CD4-positive, alpha-beta T cell (primary cell): ENCODE data around the gene AGBL5. TPM values are rescaled to one million over a fixed set of nuclear protein-coding genes. Genes with fewer than 3 reads are reported as not detected.

Source experiments
- ATAC-seq: fragments of 200-7000 bp; cut with Tn5 transposase; one replicate; pipeline ENCODE4 v1.10.0; 2022; ENCODE audit warnings: mild to moderate bottlenecking; ENCODE audit not compliant: poor library complexity
- CTCF ChIA-PET: fragments of 350-600 bp; sonication (Branson Sonifier 250); formaldehyde crosslinking; loops from one replicate; lab custom pipeline; 2021; ENCODE audit warnings: antibody characterized with exemption, inconsistent platforms; lab: Charles Lee
- POLR2A ChIA-PET: fragments of 350-600 bp; sonication (Branson Sonifier 250); formaldehyde crosslinking; loops from one replicate; lab custom pipeline; 2021; ENCODE audit warnings: antibody characterized with exemption, inconsistent platforms; lab: Charles Lee
- DNase-seq, 14 experiments: peaks; one replicate each; pipeline ENCODE4 v3.0.0-alpha.2; 2013 to 2020; ENCODE audit warnings: mixed read lengths in 2 of 14
- H3K27ac ChIP-seq, 2 donors: one replicate each; pipeline versions ENCODE4 v1.5.1 to v1.7.0; 2013; ENCODE audit warnings: low read length in 2 of 2, low read depth in 1 of 2, mild to moderate bottlenecking in 1 of 2
- H3K27me3 ChIP-seq, 2 experiments: 1 replicate in 1 of 2; 2 replicates in 1 of 2; pipeline versions ENCODE4 v1.6.1 to v1.7.0; 2013; ENCODE audit warnings: low read length in 2 of 2, control low read depth in 1 of 2, mild to moderate bottlenecking in 1 of 2, moderate library complexity in 1 of 2; ENCODE audit not compliant: insufficient read depth in 2 of 2, control insufficient read depth in 1 of 2
- H3K36me3 ChIP-seq: one replicate; pipeline ENCODE4 v1.6.1; 2013; ENCODE audit warnings: low read length, control low read depth; ENCODE audit not compliant: insufficient read depth
- H3K4me1 ChIP-seq: one replicate; pipeline ENCODE4 v1.6.1; 2013; ENCODE audit warnings: low read length, control low read depth; ENCODE audit not compliant: insufficient read depth
- H3K4me3 ChIP-seq: one replicate; pipeline ENCODE4 v1.5.1; 2013; ENCODE audit warnings: mild to moderate bottlenecking, low read length, moderate library complexity
- H3K9me3 ChIP-seq, 2 experiments: 1 replicate in 1 of 2; 2 replicates in 1 of 2; pipeline versions ENCODE4 v1.6.1 to v1.7.0; 2013; ENCODE audit warnings: low read length in 2 of 2, mild to moderate bottlenecking in 2 of 2, control low read depth in 1 of 2, moderate library complexity in 1 of 2; ENCODE audit not compliant: control insufficient read depth in 1 of 2, insufficient read depth in 1 of 2
- H3K27ac Mint-ChIP-seq: one replicate; pipeline ENCODE4 v1.8.0; 2020; ENCODE audit warnings: mixed read lengths
- H3K27me3 Mint-ChIP-seq: one replicate; pipeline ENCODE4 v1.8.0; 2021; ENCODE audit warnings: mixed read lengths
- H3K36me3 Mint-ChIP-seq: one replicate; pipeline ENCODE4 v1.8.0; 2021; ENCODE audit warnings: low read depth, mixed read lengths
- H3K4me1 Mint-ChIP-seq: one replicate; pipeline ENCODE4 v1.8.0; 2021; ENCODE audit warnings: low read depth, mixed read lengths
- H3K4me3 Mint-ChIP-seq: one replicate; pipeline ENCODE4 v1.8.0; 2020; ENCODE audit warnings: mild to moderate bottlenecking, mixed read lengths
- H3K9me3 Mint-ChIP-seq: one replicate; pipeline ENCODE4 v1.8.0; 2020; ENCODE audit warnings: mixed read lengths
- CTCF ChIP-seq: fragments of 200-600 bp; IDR thresholded peaks from one replicate; pipeline ENCODE4 v1.8.0; 2022; ENCODE audit warnings: antibody characterized with exemption, mild to moderate bottlenecking
- intact Hi-C, 2 experiments: fragments of 100-400 bp; cut with DNase I in 1 of 2; cut with micrococcal nuclease in 1 of 2; formaldehyde crosslinking; loops; one replicate each; pipeline versions ENCODE4 v1.15.1 to v1.9.0; 2023 to 2025; cut with DNase I, micrococcal nuclease
- total RNA-seq, 174 experiments: library from RNA in 2 of 174; stranded (reverse) in 2 of 174; gene quantifications; one replicate each; pipeline ENCODE4 v1.2.3 and lab custom pipeline; 2021 to 2026

Gene AGBL5
- total RNA-seq, 2 experiments from 2014 or later: 10.8 to 11.6 TPM

- peak overlapping the region; percentile 83 for H3K4me3 Mint-ChIP-seq
Measured at GRCh38 chr2:27076323-27076722, 24.9 kb downstream of the AGBL5 start.

DNA sequence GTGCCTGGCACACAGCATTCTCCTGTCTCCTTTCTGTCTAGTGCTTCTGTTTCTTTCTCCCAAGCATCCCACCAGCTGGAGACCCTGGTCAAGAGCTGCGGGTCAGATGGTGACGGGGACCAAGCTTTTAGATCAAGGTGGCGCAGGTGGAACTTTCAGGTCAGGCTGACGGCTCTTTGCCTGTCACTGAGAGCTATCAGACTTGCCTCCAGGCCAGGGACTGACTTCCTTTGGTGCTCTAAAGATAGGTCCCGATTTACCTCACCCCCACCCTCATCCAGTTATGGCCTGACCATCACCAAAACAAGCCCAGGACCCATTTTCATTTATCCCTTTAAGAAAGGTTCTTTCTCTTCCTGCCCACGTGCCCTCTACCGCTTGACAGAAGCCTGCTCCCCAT lies 25.8 kb downstream of the AGBL5 start:
- H3K4me1 Mint-ChIP-seq: peaks cover 66% of the 10 kb centered on the region
- DNase-seq: no peak
- H3K27ac Mint-ChIP-seq: no peak overlapping the region
- H3K4me1 ChIP-seq: peaks cover 51% of the 10 kb centered on the region
- ChIA-PET POLR2A (interaction anchor here (13.4 kb wide), 1 partner anchor 22 kb away, joined by 301 read pairs; the partner anchor contains the start of gene AGBL5), CTCF (no interaction called here)
- no peaks in the 10 kb centered on the region for H3K27me3 ChIP-seq
- H3K36me3 ChIP-seq: no peaks in the 10 kb centered on the region
- H3K36me3 Mint-ChIP-seq: no peaks in the 10 kb centered on the region
- H3K4me3 Mint-ChIP-seq: no peak overlapping the region
- no peaks in the 10 kb centered on the region for H3K9me3 Mint-ChIP-seq
- H3K4me3 ChIP-seq: no peak overlapping the region
- no peak overlapping the region for H3K27ac ChIP-seq
- intact Hi-C loops: no loop called here
- no peaks in the 10 kb centered on the region for H3K9me3 ChIP-seq
- no peak for TF ChIP-seq CTCF
- H3K27me3 Mint-ChIP-seq: no peaks in the 10 kb centered on the region
- no peak for ATAC-seq

More at GRCh38 chr2:27076323-27076722, 24.9 kb downstream of the AGBL5 start:
- Histone ChIP-seq H3K4me3 (no peak overlapping the region), H3K9me3 (no peaks in the 10 kb centered on the region), H3K36me3 (no peaks in the 10 kb centered on the region), H3K4me1 (peaks cover 46% of the 10 kb centered on the region), H3K27me3 (no peaks in the 10 kb centered on the region), H3K27ac (no peak overlapping the region)
- H3K4me1 Mint-ChIP-seq: peaks cover 64% of the 10 kb centered on the region
- CTCF ChIA-PET: interaction anchor here (0.6 kb wide), 1 partner anchor 32 kb away, joined by 3 read pairs; no protein-coding TSS in a partner anchor
- no peak for TF ChIP-seq CTCF
- DNase-seq (no peak), ATAC-seq (no peak)
- intact Hi-C loops: no loop called here
- no peaks in the 10 kb centered on the region for H3K9me3 Mint-ChIP-seq
- POLR2A ChIA-PET: interaction anchor here (13.4 kb wide), 1 partner anchor 21 kb away, joined by 301 read pairs; the partner anchor contains the start of gene AGBL5
- peaks cover 1% of the 10 kb centered on the region for H3K36me3 Mint-ChIP-seq
- no peaks in the 10 kb centered on the region for H3K27me3 Mint-ChIP-seq
- H3K27ac Mint-ChIP-seq: no peak overlapping the region

GRCh38 chr2:27078267-27079194 lies 27.1 kb downstream of the AGBL5 start, which contains the start of gene EMILIN1:
Gene EMILIN1 (plus strand): TSS chr2:27078615. CDS start chr2:27079066, 451 bp downstream.
- Histone ChIP-seq H3K4me3 (no peak within 1 kb of the TSS), H3K36me3 (no peaks in the 10 kb centered on the region), H3K27me3 (no peaks in the 10 kb centered on the region), H3K9me3 (no peaks in the 10 kb centered on the region), H3K4me1 (peaks cover 50% of the 10 kb centered on the region), H3K27ac (no peak within 1 kb of the TSS)
- Mint-ChIP-seq H3K27me3 (no peaks in the 10 kb centered on the region), H3K36me3 (no peaks in the 10 kb centered on the region), H3K9me3 (no peaks in the 10 kb centered on the region), H3K4me3 (no peak within 1 kb of the TSS), H3K4me1 (peaks cover 53% of the 10 kb centered on the region), H3K27ac (no peak within 1 kb of the TSS)
- ChIA-PET CTCF (no interaction called here), POLR2A (interaction anchor here (9.9 kb wide), 1 partner anchor 8 kb away, joined by 161 read pairs; the partner anchor contains the start of gene OST4)
- ATAC-seq (no peak), DNase-seq (no peak)
- intact Hi-C loops: no loop called here
- no peak for TF ChIP-seq CTCF
